ENCODE results near the gene C2orf92. TPM values are rescaled to one million over a fixed set of nuclear protein-coding genes. Genes with fewer than 3 reads are reported as not detected.

Gene C2orf92
- total RNA-seq, 1 donor from 2014 or later, result 20.0 TPM

- H3K9me3 Mint-ChIP-seq, result peaks cover 5% of the 10 kb centered on the region
- no peak overlapping the region for H3K4me3 Mint-ChIP-seq
- H3K4me1 Mint-ChIP-seq, result peaks cover 17% of the 10 kb centered on the region
- H3K27ac Mint-ChIP-seq, result no peak overlapping the region
- TF ChIP-seq CTCF (IDR thresholded peaks at IDR 0.05; ENCODE audit: unreplicated experiment), result no peak
- DNase-seq (ENCODE audit: low spot score in 2 of 2, unreplicated experiment in 2 of 2), result no peak
- no peaks in the 10 kb centered on the region for H3K27me3 Mint-ChIP-seq (ENCODE audit: low read depth)
- H3K36me3 Mint-ChIP-seq, result peaks cover 10% of the 10 kb centered on the region
Measured at GRCh38 chr2:97741686-97742085, 72.2 kb downstream of the C2orf92 start.

DNA sequence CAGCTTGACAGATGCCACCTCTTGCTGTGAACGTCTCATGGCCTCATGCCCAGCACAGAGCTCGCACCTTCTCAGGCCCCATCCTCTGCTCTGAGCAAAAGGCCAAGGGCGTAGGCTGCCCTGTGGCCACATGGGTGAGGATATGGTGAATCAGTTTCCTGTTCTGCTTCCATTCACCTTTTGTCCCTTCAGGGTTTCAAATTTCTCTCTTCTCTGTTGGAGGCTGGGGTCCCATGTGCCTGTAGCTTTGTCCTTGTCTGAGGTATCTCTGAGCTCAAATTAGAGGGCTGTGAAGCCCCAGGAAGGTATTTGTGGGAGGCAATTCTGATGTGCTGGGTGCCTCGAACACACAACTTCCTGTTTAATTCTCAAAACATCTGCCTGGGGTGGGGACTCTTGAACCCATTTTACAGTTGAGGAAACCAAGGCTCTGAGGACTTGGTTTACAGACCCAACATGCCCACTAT is 72.9 kb downstream of the C2orf92 start:
- Mint-ChIP-seq H3K9me3 (peaks cover 5% of the 10 kb centered on the region), H3K27ac (no peak overlapping the region), H3K4me1 (peaks cover 19% of the 10 kb centered on the region), H3K27me3 (ENCODE audit: low read depth) (no peaks in the 10 kb centered on the region), H3K36me3 (peaks cover 10% of the 10 kb centered on the region), H3K4me3 (no peak overlapping the region)
- no peak for TF ChIP-seq CTCF (IDR thresholded peaks at IDR 0.05; ENCODE audit: unreplicated experiment)
- no peak for DNase-seq (ENCODE audit: low spot score in 2 of 2, unreplicated experiment in 2 of 2)

DNA sequence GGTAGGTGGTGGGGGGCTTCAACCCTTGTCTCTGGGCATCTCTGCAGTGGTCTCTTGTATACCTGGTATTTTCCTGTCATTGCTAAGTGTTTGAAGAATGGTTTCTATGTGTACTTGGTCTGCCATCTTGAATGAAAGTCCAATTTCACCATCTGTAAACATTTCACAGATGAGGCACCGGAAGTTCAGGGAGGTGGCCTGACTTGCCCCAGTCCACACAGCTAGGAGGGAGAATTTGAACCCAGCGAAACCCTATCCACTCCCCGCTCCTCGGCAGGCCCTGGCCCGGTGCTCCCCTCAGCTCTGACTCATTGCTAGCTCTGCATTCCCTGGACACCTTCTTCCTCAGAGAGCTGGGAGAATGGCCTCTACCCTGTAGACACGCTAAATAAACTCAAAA is 74.4 kb downstream of the C2orf92 start:
- no peaks in the 10 kb centered on the region for H3K27me3 Mint-ChIP-seq (ENCODE audit: low read depth)
- TF ChIP-seq CTCF (IDR thresholded peaks at IDR 0.05; ENCODE audit: unreplicated experiment), result no peak
- no peak for DNase-seq (ENCODE audit: low spot score in 2 of 2, unreplicated experiment in 2 of 2)
- peaks cover 10% of the 10 kb centered on the region for H3K36me3 Mint-ChIP-seq
- peaks cover 5% of the 10 kb centered on the region for H3K9me3 Mint-ChIP-seq
- no peak overlapping the region for H3K27ac Mint-ChIP-seq
- H3K4me3 Mint-ChIP-seq, result no peak overlapping the region
- peaks cover 20% of the 10 kb centered on the region for H3K4me1 Mint-ChIP-seq

DNA sequence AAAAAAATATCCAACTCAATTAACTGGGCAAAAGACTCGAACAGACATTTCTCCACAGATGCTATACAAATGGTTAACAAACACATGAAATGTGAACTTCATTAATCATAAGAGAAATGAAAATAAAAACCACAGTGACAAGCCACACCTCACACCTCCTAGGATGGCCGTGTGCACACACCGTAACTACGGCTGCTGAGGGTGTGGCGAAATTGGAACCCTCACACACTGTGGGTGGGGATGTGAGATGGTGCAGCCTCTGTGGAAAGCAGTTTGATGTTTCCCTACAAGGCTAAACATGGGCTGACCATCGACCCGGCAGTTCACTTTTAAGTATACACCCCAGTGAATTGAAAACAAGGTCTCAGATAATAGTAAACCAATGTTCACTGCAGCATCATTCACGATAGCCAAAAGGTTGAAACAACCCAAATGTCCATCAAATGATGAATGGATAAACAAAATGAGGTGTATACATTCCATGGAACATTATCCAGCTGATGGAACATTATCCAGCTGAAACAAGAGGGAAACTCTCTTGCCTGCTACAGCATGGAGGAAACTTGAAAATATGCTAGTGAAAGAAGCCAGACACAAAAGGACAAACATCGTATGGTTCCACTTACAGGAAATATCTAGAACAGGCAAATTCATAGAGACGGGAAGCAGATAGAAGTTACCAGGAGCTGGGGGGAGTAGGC is 76.1 kb downstream of the C2orf92 start:
- Mint-ChIP-seq H3K27ac (no peak overlapping the region), H3K27me3 (ENCODE audit: low read depth) (no peaks in the 10 kb centered on the region)

GRCh38 chr2:97747285-97747684 is 77.8 kb downstream of the C2orf92 start:
- H3K27ac Mint-ChIP-seq, result no peak overlapping the region
- no peak for DNase-seq (ENCODE audit: low spot score in 2 of 2, unreplicated experiment in 2 of 2)
- TF ChIP-seq CTCF (IDR thresholded peaks at IDR 0.05; ENCODE audit: unreplicated experiment), result no peak
- H3K27me3 Mint-ChIP-seq (ENCODE audit: low read depth), result no peaks in the 10 kb centered on the region
- peaks cover 17% of the 10 kb centered on the region for H3K36me3 Mint-ChIP-seq
- H3K4me3 Mint-ChIP-seq, result no peak overlapping the region
- H3K4me1 Mint-ChIP-seq, result peaks cover 14% of the 10 kb centered on the region
- H3K9me3 Mint-ChIP-seq, result peaks cover 5% of the 10 kb centered on the region

More for the DNA sequence above, 76.1 kb downstream of the C2orf92 start:
- Mint-ChIP-seq H3K4me3 (no peak overlapping the region), H3K9me3 (peaks cover 5% of the 10 kb centered on the region), H3K4me1 (peaks cover 18% of the 10 kb centered on the region), H3K36me3 (peaks cover 10% of the 10 kb centered on the region)
- no peak for TF ChIP-seq CTCF (IDR thresholded peaks at IDR 0.05; ENCODE audit: unreplicated experiment)
- no peak for DNase-seq (ENCODE audit: low spot score in 2 of 2, unreplicated experiment in 2 of 2)
